ENCODE results near the gene SYNE2. TPM values are rescaled to one million over a fixed set of nuclear protein-coding genes. Genes with fewer than 3 reads are reported as not detected.

The SYNE2 gene
- total RNA-seq, 1 experiment from 2014 or later, result 67.4 TPM

DNA sequence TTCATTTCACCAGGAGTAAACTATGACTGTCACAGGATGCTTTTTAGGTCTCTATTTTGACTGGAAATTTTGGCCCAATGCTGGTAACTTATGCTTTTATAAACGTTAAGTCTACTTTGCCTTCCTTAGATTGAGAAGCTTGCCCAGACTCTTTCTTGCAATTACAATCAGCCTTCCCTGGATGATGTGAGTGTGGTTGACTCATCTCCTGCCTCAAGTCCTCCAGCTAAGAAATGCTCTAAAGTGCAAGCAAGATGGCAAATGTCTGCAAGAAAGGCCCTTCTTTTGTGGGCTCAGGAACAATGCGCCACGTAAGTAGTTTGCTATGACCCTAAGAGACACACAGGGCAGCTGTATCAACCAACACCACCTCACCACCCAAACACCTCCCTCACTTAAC is 96.9 kb downstream of the SYNE2 start:
- Mint-ChIP-seq H3K27me3 (ENCODE audit: insufficient read depth, unreplicated experiment) (no peaks in the 10 kb centered on the region), H3K36me3 (ENCODE audit: insufficient read depth, unreplicated experiment) (peaks cover 6% of the 10 kb centered on the region), H3K27ac (ENCODE audit: low read depth, unreplicated experiment) (no peak overlapping the region), H3K4me3 (ENCODE audit: unreplicated experiment) (no peak overlapping the region), H3K4me1 (ENCODE audit: insufficient read depth, unreplicated experiment) (no peaks in the 10 kb centered on the region), H3K9me3 (ENCODE audit: unreplicated experiment) (no peaks in the 10 kb centered on the region)
- no peak for DNase-seq (ENCODE audit: unreplicated experiment)
- POLR2A ChIA-PET, result interaction anchor here (0.9 to 1.3 kb wide), 2 partner anchors 26 to 96 kb away, joined by 3 to 5 read pairs; no protein-coding TSS in a partner anchor
- CTCF ChIA-PET, result interaction anchor here (1.6 kb wide), 1 partner anchor 60 kb away, joined by 4 read pairs; no protein-coding TSS in a partner anchor
- no TSS peak for BruUV-seq (replicated peaks)
- TF ChIP-seq, protein P1, sequence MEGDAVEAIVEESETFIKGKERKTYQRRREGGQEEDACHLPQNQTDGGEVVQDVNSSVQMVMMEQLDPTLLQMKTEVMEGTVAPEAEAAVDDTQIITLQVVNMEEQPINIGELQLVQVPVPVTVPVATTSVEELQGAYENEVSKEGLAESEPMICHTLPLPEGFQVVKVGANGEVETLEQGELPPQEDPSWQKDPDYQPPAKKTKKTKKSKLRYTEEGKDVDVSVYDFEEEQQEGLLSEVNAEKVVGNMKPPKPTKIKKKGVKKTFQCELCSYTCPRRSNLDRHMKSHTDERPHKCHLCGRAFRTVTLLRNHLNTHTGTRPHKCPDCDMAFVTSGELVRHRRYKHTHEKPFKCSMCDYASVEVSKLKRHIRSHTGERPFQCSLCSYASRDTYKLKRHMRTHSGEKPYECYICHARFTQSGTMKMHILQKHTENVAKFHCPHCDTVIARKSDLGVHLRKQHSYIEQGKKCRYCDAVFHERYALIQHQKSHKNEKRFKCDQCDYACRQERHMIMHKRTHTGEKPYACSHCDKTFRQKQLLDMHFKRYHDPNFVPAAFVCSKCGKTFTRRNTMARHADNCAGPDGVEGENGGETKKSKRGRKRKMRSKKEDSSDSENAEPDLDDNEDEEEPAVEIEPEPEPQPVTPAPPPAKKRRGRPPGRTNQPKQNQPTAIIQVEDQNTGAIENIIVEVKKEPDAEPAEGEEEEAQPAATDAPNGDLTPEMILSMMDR (IDR thresholded peaks at IDR 0.05; ENCODE audit: unreplicated experiment), result no peak
- intact Hi-C loops (cut with micrococcal nuclease), result no loop called here

DNA sequence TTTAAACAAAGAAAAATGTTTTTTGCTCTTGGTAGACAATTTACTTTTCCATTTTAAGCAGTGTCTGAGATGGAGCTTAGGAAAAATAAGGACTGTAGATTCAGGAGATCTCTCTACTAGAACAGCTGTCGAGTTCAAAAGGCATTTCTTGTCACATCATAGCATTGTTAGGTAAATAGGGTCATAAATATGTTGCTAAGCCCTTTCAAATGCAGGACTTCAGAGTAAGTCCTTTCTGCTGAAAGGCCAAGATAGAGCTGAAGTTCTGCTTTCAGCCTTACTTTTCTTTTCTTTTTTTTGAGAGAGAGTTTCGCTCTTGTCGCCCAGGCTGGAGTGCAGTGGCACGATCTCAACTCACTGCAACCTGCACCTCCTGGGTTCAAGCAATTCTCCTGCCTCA is 98.2 kb downstream of the SYNE2 start:
- H3K36me3 Mint-ChIP-seq (ENCODE audit: insufficient read depth, unreplicated experiment), result peaks cover 6% of the 10 kb centered on the region
- no peaks in the 10 kb centered on the region for H3K27me3 Mint-ChIP-seq (ENCODE audit: insufficient read depth, unreplicated experiment)
- ChIA-PET CTCF (interaction anchor here (1.6 kb wide), 1 partner anchor 59 kb away, joined by 4 read pairs; no protein-coding TSS in a partner anchor), POLR2A (interaction anchor here (0.5 kb wide), 1 partner anchor 339 kb away, joined by 3 read pairs; no protein-coding TSS in a partner anchor)
- TF ChIP-seq, protein P1 (IDR thresholded peaks at IDR 0.05; ENCODE audit: unreplicated experiment), result no peak
- no peak overlapping the region for H3K4me3 Mint-ChIP-seq (ENCODE audit: unreplicated experiment)
- no peaks in the 10 kb centered on the region for H3K4me1 Mint-ChIP-seq (ENCODE audit: insufficient read depth, unreplicated experiment)
- no peaks in the 10 kb centered on the region for H3K9me3 Mint-ChIP-seq (ENCODE audit: unreplicated experiment)
- intact Hi-C loops (cut with micrococcal nuclease), result no loop called here
- no peak overlapping the region for H3K27ac Mint-ChIP-seq (ENCODE audit: low read depth, unreplicated experiment)
- no TSS peak for BruUV-seq (replicated peaks)
- DNase-seq (ENCODE audit: unreplicated experiment), result no peak

GRCh38 chr14:63951429-63951828 is 98.6 kb downstream of the SYNE2 start:
- no peak for DNase-seq (ENCODE audit: unreplicated experiment)
- CTCF ChIA-PET, result no interaction called here
- TF ChIP-seq, protein P1 (IDR thresholded peaks at IDR 0.05; ENCODE audit: unreplicated experiment), result no peak
- H3K9me3 Mint-ChIP-seq (ENCODE audit: unreplicated experiment), result no peaks in the 10 kb centered on the region
- no peaks in the 10 kb centered on the region for H3K4me1 Mint-ChIP-seq (ENCODE audit: insufficient read depth, unreplicated experiment)
- no TSS peak for BruUV-seq (replicated peaks)
- no peak overlapping the region for H3K27ac Mint-ChIP-seq (ENCODE audit: low read depth, unreplicated experiment)
- no peaks in the 10 kb centered on the region for H3K27me3 Mint-ChIP-seq (ENCODE audit: insufficient read depth, unreplicated experiment)
- no peak overlapping the region for H3K4me3 Mint-ChIP-seq (ENCODE audit: unreplicated experiment)
- intact Hi-C loops (cut with micrococcal nuclease), result no loop called here
- peaks cover 6% of the 10 kb centered on the region for H3K36me3 Mint-ChIP-seq (ENCODE audit: insufficient read depth, unreplicated experiment)
- POLR2A ChIA-PET, result no interaction called here

GRCh38 chr14:63952053-63952932 is 99.5 kb downstream of the SYNE2 start:
- no peaks in the 10 kb centered on the region for H3K9me3 Mint-ChIP-seq (ENCODE audit: unreplicated experiment)
- CTCF ChIA-PET, result no interaction called here
- H3K27me3 Mint-ChIP-seq (ENCODE audit: insufficient read depth, unreplicated experiment), result no peaks in the 10 kb centered on the region
- peaks cover 6% of the 10 kb centered on the region for H3K36me3 Mint-ChIP-seq (ENCODE audit: insufficient read depth, unreplicated experiment)
- POLR2A ChIA-PET, result no interaction called here
- intact Hi-C loops (cut with micrococcal nuclease), result no loop called here
- H3K27ac Mint-ChIP-seq (ENCODE audit: low read depth, unreplicated experiment), result no peak overlapping the region
- BruUV-seq (replicated peaks), result no TSS peak
- TF ChIP-seq, protein P1 (IDR thresholded peaks at IDR 0.05; ENCODE audit: unreplicated experiment), result no peak
- H3K4me1 Mint-ChIP-seq (ENCODE audit: insufficient read depth, unreplicated experiment), result no peaks in the 10 kb centered on the region
- H3K4me3 Mint-ChIP-seq (ENCODE audit: unreplicated experiment), result no peak overlapping the region
- no peak for DNase-seq (ENCODE audit: unreplicated experiment)

All from MCF 10A (cell line).